WTC11 (cell line): ENCODE data around the gene PTPMT1. TPM values are rescaled to one million over a fixed set of nuclear protein-coding genes. Genes with fewer than 3 reads are reported as not detected.

Source experiments
- ATAC-seq: fragments of 200-7000 bp; cut with Tn5 transposase; 2 replicates; pipeline ENCODE4 v1.10.0; 2021; ENCODE audit warnings: mild to moderate bottlenecking, moderate library complexity
- CTCF ChIA-PET: fragments of 300-600 bp; sonication (Branson Sonifier 250); formaldehyde crosslinking; loops from one replicate; lab custom pipeline; 2021; ENCODE audit warnings: antibody characterized with exemption; lab: Charles Lee
- POLR2A ChIA-PET: fragments of 350-600 bp; sonication (Branson Sonifier 250); formaldehyde crosslinking; loops from one replicate; lab custom pipeline; 2021; ENCODE audit warnings: antibody characterized with exemption; lab: Charles Lee
- DNase-seq: peaks from one replicate; pipeline ENCODE4 v3.0.0; 2021; ENCODE audit warnings: low spot score
- H3K27ac Mint-ChIP-seq: 2 replicates; pipeline ENCODE4 v1.8.0; 2021; ENCODE audit warnings: mixed read lengths
- H3K27me3 Mint-ChIP-seq: 2 replicates; pipeline ENCODE4 v1.8.0; 2021; ENCODE audit warnings: low read depth, mild to moderate bottlenecking, moderate library complexity, mixed read lengths
- H3K36me3 Mint-ChIP-seq: 2 replicates; pipeline ENCODE4 v1.8.0; 2021; ENCODE audit warnings: mixed read lengths
- H3K4me1 Mint-ChIP-seq: 2 replicates; pipeline ENCODE4 v1.8.0; 2022; ENCODE audit warnings: mixed read lengths
- H3K4me3 Mint-ChIP-seq: 2 replicates; pipeline ENCODE4 v1.8.0; 2021; ENCODE audit warnings: mild to moderate bottlenecking, moderate library complexity, mixed read lengths
- H3K9me3 Mint-ChIP-seq: 2 replicates; pipeline ENCODE4 v1.8.0; 2021; ENCODE audit warnings: mixed read lengths
- AFF4 ChIP-seq: sonication (generic); formaldehyde crosslinking; IDR thresholded peaks from 2 replicates; pipeline ENCODE4 v1.8.1; 2023; ENCODE audit warnings: mild to moderate bottlenecking, missing genetic modification reagents, borderline replicate concordance
- ATF6 ChIP-seq: sonication (generic); formaldehyde crosslinking; IDR thresholded peaks from 2 replicates; pipeline ENCODE4 v1.8.1; 2023; ENCODE audit warnings: mild to moderate bottlenecking, missing genetic modification reagents
- CREM ChIP-seq: sonication (generic); formaldehyde crosslinking; IDR thresholded peaks from 2 replicates; pipeline ENCODE4 v1.8.1; 2022; ENCODE audit warnings: mild to moderate bottlenecking, missing genetic modification reagents, moderate library complexity
- E2F5 ChIP-seq: sonication (generic); formaldehyde crosslinking; IDR thresholded peaks from 2 replicates; pipeline ENCODE4 v1.8.1; 2022; ENCODE audit warnings: mild to moderate bottlenecking, moderate library complexity, missing genetic modification reagents
- ETV6 ChIP-seq: sonication (generic); formaldehyde crosslinking; IDR thresholded peaks from 2 replicates; pipeline ENCODE4 v1.8.1; 2022; ENCODE audit warnings: mild to moderate bottlenecking, missing genetic modification reagents
- FOXJ3 ChIP-seq: sonication (generic); formaldehyde crosslinking; IDR thresholded peaks from 2 replicates; pipeline ENCODE4 v1.9.0; 2021; ENCODE audit warnings: missing genetic modification reagents, mild to moderate bottlenecking, borderline replicate concordance
- FOXP4 ChIP-seq: sonication (generic); formaldehyde crosslinking; IDR thresholded peaks from 2 replicates; pipeline ENCODE4 v1.8.0; 2022; ENCODE audit warnings: mild to moderate bottlenecking, missing genetic modification reagents
- HMGXB4 ChIP-seq: sonication (generic); formaldehyde crosslinking; IDR thresholded peaks from 2 replicates; pipeline ENCODE4 v1.8.1; 2023; ENCODE audit warnings: mild to moderate bottlenecking, moderate library complexity, missing genetic modification reagents
- IRF1 ChIP-seq: sonication (generic); formaldehyde crosslinking; IDR thresholded peaks from 2 replicates; pipeline ENCODE4 v1.8.0; 2023; ENCODE audit warnings: missing genetic modification reagents
- KAT7 ChIP-seq: sonication (generic); formaldehyde crosslinking; IDR thresholded peaks from 2 replicates; pipeline ENCODE4 v1.8.1; 2023; ENCODE audit warnings: missing genetic modification reagents, mild to moderate bottlenecking, borderline replicate concordance
- MYBL2 ChIP-seq: sonication (generic); formaldehyde crosslinking; IDR thresholded peaks from 2 replicates; pipeline ENCODE4 v1.8.1; 2023; ENCODE audit warnings: mild to moderate bottlenecking, moderate library complexity, missing genetic modification reagents
- NR3C1 ChIP-seq: sonication (generic); formaldehyde crosslinking; conservative IDR thresholded peaks from 2 replicates; pipeline ENCODE4 v1.8.1; 2023; ENCODE audit warnings: low read depth, mild to moderate bottlenecking, missing genetic modification reagents
- SMAD3 ChIP-seq: sonication (generic); formaldehyde crosslinking; IDR thresholded peaks from 2 replicates; pipeline ENCODE4 v1.8.0; 2022; ENCODE audit warnings: missing genetic modification reagents, mild to moderate bottlenecking, borderline replicate concordance
- SP1 ChIP-seq: sonication (generic); formaldehyde crosslinking; conservative IDR thresholded peaks from 2 replicates; pipeline ENCODE4 v1.8.1; 2022; ENCODE audit warnings: missing genetic modification reagents
- USF2 ChIP-seq: sonication (generic); formaldehyde crosslinking; IDR thresholded peaks from 2 replicates; pipeline ENCODE4 v1.8.1; 2023; ENCODE audit warnings: mild to moderate bottlenecking, missing genetic modification reagents, moderate library complexity
- ZNF416 ChIP-seq: fragments of 250-450 bp; sonication (Bioruptor Pico); IDR thresholded peaks from 2 replicates; pipeline ENCODE4 v1.9.0; 2021; ENCODE audit warnings: mild to moderate bottlenecking, inconsistent platforms
- ZNF425 ChIP-seq: fragments of 250-450 bp; sonication (Bioruptor Pico); conservative IDR thresholded peaks from 2 replicates; pipeline ENCODE4 v1.9.0; 2021; ENCODE audit warnings: mild to moderate bottlenecking
- total RNA-seq: library from RNA; stranded (reverse); gene quantifications from 3 replicates; pipeline ENCODE4 v1.2.3, GENCODE V29; 2021

The PTPMT1 gene
- total RNA-seq, 1 experiment from 2014 or later: 49.5 TPM

GRCh38 chr11:47578524-47579494 is 13.4 kb downstream of the PTPMT1 start, which contains the start of the genes KBTBD4 and NDUFS3:
Gene KBTBD4 (minus strand): TSS chr11:47578970. CDS start chr11:47578951, 19 bp downstream.
Gene NDUFS3 (plus strand): TSS chr11:47579074. CDS start chr11:47579092, 18 bp downstream.
- ATAC-seq (peak; percentile 93), DNase-seq (peak; percentile 91)
- peak within 1 kb of the TSS; percentile 99 for H3K27ac Mint-ChIP-seq
- ChIA-PET CTCF (interaction anchor here (1.3 kb wide), 1 partner anchor 25 kb away, joined by 9 read pairs; no protein-coding TSS in a partner anchor), POLR2A (interaction anchor here (1.7 kb wide), 1 partner anchor 14 kb away, joined by 4 read pairs; the partner anchor contains the start of gene PTPMT1)
- no peaks in the 10 kb centered on the region for H3K9me3 Mint-ChIP-seq
- H3K4me1 Mint-ChIP-seq: peaks cover 18% of the 10 kb centered on the region
- no peaks in the 10 kb centered on the region; the same call in 1 of the 2 replicates for H3K27me3 Mint-ChIP-seq
- H3K36me3 Mint-ChIP-seq: peaks cover 55% of the 10 kb centered on the region
- peak within 1 kb of the TSS; percentile 93 for H3K4me3 Mint-ChIP-seq
- TF ChIP-seq AFF4 (CRISPR knock-in tag): no peak
- TF ChIP-seq USF2 (CRISPR knock-in tag): no peak
- peak; percentile 34; the same call in 1 of the 2 replicates for TF ChIP-seq E2F5
- TF ChIP-seq HMGXB4 (CRISPR knock-in tag): peak; percentile 60; the same call in 1 of the 2 replicates
- peak; percentile 89 for TF ChIP-seq SP1
- TF ChIP-seq FOXJ3: no peak
- peak; percentile 94; the same call in 1 of the 2 replicates for TF ChIP-seq ETV6 (CRISPR knock-in tag)
- TF ChIP-seq ATF6 (CRISPR knock-in tag): no peak
- peak; percentile 86; the same call in 1 of the 2 replicates for TF ChIP-seq MYBL2 (CRISPR knock-in tag)
- TF ChIP-seq SMAD3 (CRISPR knock-in tag): peak; percentile 56
- TF ChIP-seq KAT7 (CRISPR knock-in tag): no peak; the same call in 1 of the 2 replicates
- TF ChIP-seq CREM: peak; percentile 79; the same call in 1 of the 2 replicates
- TF ChIP-seq ZNF425 (CRISPR knock-in tag): no peak
- TF ChIP-seq FOXP4 (CRISPR knock-in tag): peak; percentile 76
- TF ChIP-seq IRF1 (CRISPR knock-in tag): peak; percentile 93
- TF ChIP-seq NR3C1 (CRISPR knock-in tag): no peak
- no peak for TF ChIP-seq ZNF416 (CRISPR knock-in tag)
